RWPE2 (cell line): ENCODE data around the gene FIZ1.
A peak's percentile ranks its signal among the peaks of the same experiment; 100 is the strongest.

ENCODE experiments used
- ATAC-seq: fragments of 200-7000 bp; cut with Tn5 transposase; 3 replicates; pipeline ENCODE4 v1.9.1; 2021; ENCODE audit warnings: low read depth
- DNase-seq: peaks from one replicate; pipeline ENCODE4 v3.0.0-alpha.2; 2020; ENCODE audit warnings: low spot score
- H3K27ac ChIP-seq: fragments of 450-650 bp; 2 replicates; pipeline ENCODE4 v1.5.1; 2017; ENCODE audit warnings: mild to moderate bottlenecking; ENCODE audit not compliant: poor library complexity, severe bottlenecking
- H3K27me3 ChIP-seq: fragments of 250-450 bp; sonication (Bioruptor Pico); 2 replicates; pipeline ENCODE4 v1.5.1; 2021; ENCODE audit warnings: mild to moderate bottlenecking, moderate library complexity; ENCODE audit not compliant: insufficient read depth, poor library complexity, severe bottlenecking
- H3K36me3 ChIP-seq: fragments of 250-450 bp; sonication (Bioruptor Pico); 2 replicates; pipeline ENCODE4 v1.5.1; 2020; ENCODE audit warnings: low read depth, mild to moderate bottlenecking, moderate library complexity
- H3K4me1 ChIP-seq: fragments of 250-450 bp; sonication (Bioruptor Pico); 2 replicates; pipeline ENCODE4 v1.5.1; 2021; ENCODE audit warnings: mild to moderate bottlenecking, moderate library complexity; ENCODE audit not compliant: insufficient read depth, poor library complexity, severe bottlenecking
- H3K4me3 ChIP-seq: fragments of 250-450 bp; sonication (Bioruptor Pico); 2 replicates; pipeline ENCODE4 v1.5.1; 2021; ENCODE audit warnings: mild to moderate bottlenecking, moderate library complexity; ENCODE audit not compliant: severe bottlenecking
- H3K9me3 ChIP-seq: fragments of 250-450 bp; sonication (Bioruptor Pico); 2 replicates; pipeline ENCODE4 v1.5.1; 2021; ENCODE audit warnings: mild to moderate bottlenecking, moderate library complexity; ENCODE audit not compliant: severe bottlenecking
- TF ChIP-seq, protein P1 (sequence below): fragments of 450-650 bp; IDR thresholded peaks from one replicate; pipeline ENCODE4 v1.5.1; 2017; ENCODE audit warnings: mild to moderate bottlenecking, moderate library complexity; ENCODE audit not compliant: poor library complexity, severe bottlenecking

Gene FIZ1

DNA sequence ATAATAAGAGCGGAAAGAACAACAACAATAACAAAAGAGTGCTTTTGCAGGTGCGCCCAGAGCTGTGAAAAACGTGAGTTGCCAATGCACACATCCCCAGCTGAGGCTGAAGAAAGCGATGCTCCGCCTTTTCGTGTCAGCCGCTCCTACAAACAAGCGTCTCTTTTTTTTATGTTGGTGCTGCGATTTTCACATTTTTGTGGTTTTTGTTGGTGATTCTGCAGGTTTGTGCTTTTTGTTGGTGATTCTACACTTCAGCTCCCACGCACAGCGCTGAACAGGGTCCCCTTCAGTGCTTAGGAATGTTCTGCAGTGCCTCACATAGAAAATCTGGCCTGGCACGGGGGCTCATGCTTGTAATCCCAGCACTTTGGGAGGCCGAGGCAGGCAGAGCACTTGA is 46.7 kb downstream of the FIZ1 start:
- Histone ChIP-seq H3K36me3 (no peaks in the 10 kb centered on the region), H3K4me3 (no peak overlapping the region), H3K4me1 (peaks cover 23% of the 10 kb centered on the region), H3K27me3 (no peaks in the 10 kb centered on the region), H3K27ac (peak overlapping the region; percentile 2), H3K9me3 (no peaks in the 10 kb centered on the region)
- DNase-seq (no peak), ATAC-seq (peak; percentile 31; the same call in 2 of the 3 replicates)
- TF ChIP-seq, protein P1, sequence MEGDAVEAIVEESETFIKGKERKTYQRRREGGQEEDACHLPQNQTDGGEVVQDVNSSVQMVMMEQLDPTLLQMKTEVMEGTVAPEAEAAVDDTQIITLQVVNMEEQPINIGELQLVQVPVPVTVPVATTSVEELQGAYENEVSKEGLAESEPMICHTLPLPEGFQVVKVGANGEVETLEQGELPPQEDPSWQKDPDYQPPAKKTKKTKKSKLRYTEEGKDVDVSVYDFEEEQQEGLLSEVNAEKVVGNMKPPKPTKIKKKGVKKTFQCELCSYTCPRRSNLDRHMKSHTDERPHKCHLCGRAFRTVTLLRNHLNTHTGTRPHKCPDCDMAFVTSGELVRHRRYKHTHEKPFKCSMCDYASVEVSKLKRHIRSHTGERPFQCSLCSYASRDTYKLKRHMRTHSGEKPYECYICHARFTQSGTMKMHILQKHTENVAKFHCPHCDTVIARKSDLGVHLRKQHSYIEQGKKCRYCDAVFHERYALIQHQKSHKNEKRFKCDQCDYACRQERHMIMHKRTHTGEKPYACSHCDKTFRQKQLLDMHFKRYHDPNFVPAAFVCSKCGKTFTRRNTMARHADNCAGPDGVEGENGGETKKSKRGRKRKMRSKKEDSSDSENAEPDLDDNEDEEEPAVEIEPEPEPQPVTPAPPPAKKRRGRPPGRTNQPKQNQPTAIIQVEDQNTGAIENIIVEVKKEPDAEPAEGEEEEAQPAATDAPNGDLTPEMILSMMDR = no peak

DNA sequence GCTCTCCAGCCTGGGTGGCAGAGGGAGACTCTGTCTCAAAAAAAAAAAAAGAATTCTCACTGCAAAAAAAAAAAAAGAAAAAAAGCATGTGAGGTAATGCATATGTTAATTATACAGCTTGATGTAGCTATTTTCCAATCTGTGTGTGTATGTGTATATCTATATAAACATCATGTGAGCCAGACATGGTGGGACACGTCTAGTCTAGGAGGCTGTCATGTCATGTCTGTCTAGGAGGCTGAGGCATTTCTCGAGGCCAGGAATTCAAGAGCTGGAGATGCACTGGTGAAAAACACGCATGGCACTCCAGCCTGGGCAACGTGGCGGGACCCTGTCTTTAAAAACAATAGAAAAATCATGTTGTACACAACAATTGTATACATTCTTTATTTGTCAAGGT is 47.1 kb downstream of the FIZ1 start:
- Histone ChIP-seq H3K27me3 (no peaks in the 10 kb centered on the region), H3K36me3 (no peaks in the 10 kb centered on the region), H3K9me3 (no peaks in the 10 kb centered on the region), H3K4me1 (peaks cover 28% of the 10 kb centered on the region), H3K4me3 (no peak overlapping the region), H3K27ac (no peak overlapping the region)
- ATAC-seq (no peak), DNase-seq (no peak)
- TF ChIP-seq, protein P1 = no peak

DNA sequence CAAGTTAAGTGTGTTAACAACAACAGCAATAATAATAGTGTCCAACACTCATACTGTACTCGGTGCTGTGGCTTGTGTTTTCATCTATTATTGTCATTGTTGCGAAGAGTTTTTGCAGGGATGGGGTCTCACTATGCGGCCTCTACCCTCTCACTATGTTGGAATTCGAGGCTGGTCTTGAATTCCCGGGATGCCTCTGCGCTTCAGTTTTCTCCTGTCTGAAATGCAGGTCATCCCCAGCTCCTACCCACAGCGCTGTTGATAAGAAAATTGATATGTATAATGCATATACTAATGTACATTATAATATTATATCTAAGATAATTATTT is 49.0 kb downstream of the FIZ1 start:
- Histone ChIP-seq H3K27ac (peak overlapping the region; percentile 90), H3K36me3 (no peaks in the 10 kb centered on the region), H3K27me3 (no peaks in the 10 kb centered on the region), H3K4me1 (peaks cover 28% of the 10 kb centered on the region), H3K9me3 (no peaks in the 10 kb centered on the region), H3K4me3 (no peak overlapping the region)
- DNase-seq (no peak), ATAC-seq (no peak)
- TF ChIP-seq, protein P1 = no peak

GRCh38 chr19:55549500-55550320 is 49.6 kb downstream of the FIZ1 start:
- Histone ChIP-seq H3K27ac (peak overlapping the region; percentile 90), H3K36me3 (no peaks in the 10 kb centered on the region), H3K9me3 (no peaks in the 10 kb centered on the region), H3K4me3 (no peak overlapping the region), H3K27me3 (no peaks in the 10 kb centered on the region), H3K4me1 (peaks cover 28% of the 10 kb centered on the region)
- ATAC-seq = peak; percentile 67
- TF ChIP-seq, protein P1 = no peak
- no peak for DNase-seq
